ENCODE results near the gene GNAI3.
A peak's percentile ranks its signal among the peaks of the same experiment; 100 is the strongest.

The GNAI3 gene

GRCh38 chr1:109634771-109635750 lies 86.6 kb downstream of the GNAI3 start:
- Histone ChIP-seq H4K91ac (ENCODE audit: low read depth, low read length, poor library complexity) (no peak overlapping the region), H3K36me3 (replicated peaks in 1 of 2; ENCODE audit: control insufficient read depth in 2 of 2, insufficient read depth in 2 of 2, low read length in 2 of 2) (peaks cover 11 to 19% of the 10 kb centered on the region in 2 donors), H3K23ac (ENCODE audit: low read depth, low read length, poor library complexity) (no peak overlapping the region), H3K27ac (replicated peaks; ENCODE audit: low read length) (no peak overlapping the region), H3K79me1 (ENCODE audit: low read depth, low read length) (peaks cover 1% of the 10 kb centered on the region), H2BK5ac (ENCODE audit: low read length) (no peak overlapping the region), H3K4me1 (ENCODE audit: control insufficient read depth in 2 of 2, insufficient read depth in 1 of 2, low read depth in 1 of 2, low read length in 2 of 2) (peaks cover 6 to 17% of the 10 kb centered on the region in 2 donors), H2BK15ac (ENCODE audit: low read length) (no peak overlapping the region), H3K18ac (ENCODE audit: low read length) (no peak overlapping the region), H3K4ac (ENCODE audit: low read length) (no peak overlapping the region), H2AFZ (ENCODE audit: low read length) (no peak overlapping the region), H3K9me3 (replicated peaks in 1 of 2; ENCODE audit: control insufficient read depth in 2 of 2, insufficient read depth in 1 of 2, low read depth in 1 of 2, low read length in 2 of 2) (no peaks in the 10 kb centered on the region), H3K27me3 (ENCODE audit: control insufficient read depth in 3 of 3, insufficient read depth in 3 of 3, low read depth in 1 of 3, low read length in 3 of 3) (no peaks in the 10 kb centered on the region), H3K4me3 (ENCODE audit: low read length in 2 of 2) (no peak overlapping the region), H2BK12ac (ENCODE audit: low read length) (no peak overlapping the region), H2AK5ac (ENCODE audit: low read depth, low read length) (no peak overlapping the region), H4K8ac (ENCODE audit: low read depth, low read length) (peak overlapping the region; percentile 25), H2BK120ac (ENCODE audit: low read depth, low read length) (no peak overlapping the region), H3K14ac (ENCODE audit: low read length) (no peak overlapping the region), H3K4me2 (ENCODE audit: insufficient read depth, low read length, poor library complexity, severe bottlenecking) (no peak overlapping the region), H3K9ac (ENCODE audit: low read depth, low read length, poor library complexity) (no peak overlapping the region)
- no CpG with 5 or more reads among the region's 13 CpGs for WGBS, 2 donors (ENCODE audit: extremely low coverage in 2 of 2, insufficient read length in 2 of 2, insufficient replicate concordance in 1 of 2)
- DNase-seq (ENCODE audit: low spot score) = no peak

- H4K8ac ChIP-seq (ENCODE audit: low read depth, low read length) = no peak overlapping the region
- peak overlapping the region; percentile 40 for H2AFZ ChIP-seq (ENCODE audit: low read length)
- no CpG with 5 or more reads among the region's 2 CpGs for WGBS, 2 donors (ENCODE audit: extremely low coverage in 2 of 2, insufficient read length in 2 of 2, insufficient replicate concordance in 1 of 2)
- no peak overlapping the region for H3K23ac ChIP-seq (ENCODE audit: low read depth, low read length, poor library complexity)
- H3K9ac ChIP-seq (ENCODE audit: low read depth, low read length, poor library complexity) = no peak overlapping the region
- no peak overlapping the region for H4K91ac ChIP-seq (ENCODE audit: low read depth, low read length, poor library complexity)
- no peaks in the 10 kb centered on the region for H3K9me3 ChIP-seq (replicated peaks in 1 of 2; ENCODE audit: control insufficient read depth in 2 of 2, insufficient read depth in 1 of 2, low read depth in 1 of 2, low read length in 2 of 2)
- H3K36me3 ChIP-seq (replicated peaks in 1 of 2; ENCODE audit: control insufficient read depth in 2 of 2, insufficient read depth in 2 of 2, low read length in 2 of 2) = peaks cover 6 to 13% of the 10 kb centered on the region in 2 donors
- H3K4me3 ChIP-seq (ENCODE audit: low read length in 2 of 2) = no peak overlapping the region
- no peak overlapping the region for H3K27ac ChIP-seq (replicated peaks; ENCODE audit: low read length)
- H3K4ac ChIP-seq (ENCODE audit: low read length) = no peak overlapping the region
- H3K18ac ChIP-seq (ENCODE audit: low read length) = no peak overlapping the region
- DNase-seq (ENCODE audit: low spot score) = no peak
- no peak overlapping the region for H2AK5ac ChIP-seq (ENCODE audit: low read depth, low read length)
- H2BK5ac ChIP-seq (ENCODE audit: low read length) = no peak overlapping the region
- no peak overlapping the region for H3K4me2 ChIP-seq (ENCODE audit: insufficient read depth, low read length, poor library complexity, severe bottlenecking)
- H3K4me1 ChIP-seq (ENCODE audit: control insufficient read depth in 2 of 2, insufficient read depth in 1 of 2, low read depth in 1 of 2, low read length in 2 of 2) = peaks cover 6 to 17% of the 10 kb centered on the region in 2 donors
- no peaks in the 10 kb centered on the region for H3K27me3 ChIP-seq (ENCODE audit: control insufficient read depth in 3 of 3, insufficient read depth in 3 of 3, low read depth in 1 of 3, low read length in 3 of 3)
- no peak overlapping the region for H3K14ac ChIP-seq (ENCODE audit: low read length)
- H2BK120ac ChIP-seq (ENCODE audit: low read depth, low read length) = no peak overlapping the region
- H3K79me1 ChIP-seq (ENCODE audit: low read depth, low read length) = peaks cover 1% of the 10 kb centered on the region
- no peak overlapping the region for H2BK15ac ChIP-seq (ENCODE audit: low read length)
- H2BK12ac ChIP-seq (ENCODE audit: low read length) = peak overlapping the region; percentile 18
Observed at GRCh38 chr1:109635862-109636200, 87.4 kb downstream of the GNAI3 start.

GRCh38 chr1:109636201-109636952 lies 88.0 kb downstream of the GNAI3 start:
- Histone ChIP-seq H3K4me3 (ENCODE audit: low read length in 2 of 2) (no peak overlapping the region), H3K27me3 (ENCODE audit: control insufficient read depth in 3 of 3, insufficient read depth in 3 of 3, low read depth in 1 of 3, low read length in 3 of 3) (peaks cover 0 to 4% (median 0%) of the 10 kb centered on the region in 3 experiments), H2AFZ (ENCODE audit: low read length) (peak overlapping the region; percentile 46), H2BK5ac (ENCODE audit: low read length) (no peak overlapping the region), H4K91ac (ENCODE audit: low read depth, low read length, poor library complexity) (no peak overlapping the region), H3K18ac (ENCODE audit: low read length) (no peak overlapping the region), H3K4ac (ENCODE audit: low read length) (no peak overlapping the region), H3K9me3 (replicated peaks in 1 of 2; ENCODE audit: control insufficient read depth in 2 of 2, insufficient read depth in 1 of 2, low read depth in 1 of 2, low read length in 2 of 2) (no peaks in the 10 kb centered on the region), H3K4me1 (ENCODE audit: control insufficient read depth in 2 of 2, insufficient read depth in 1 of 2, low read depth in 1 of 2, low read length in 2 of 2) (peaks cover 6 to 17% of the 10 kb centered on the region in 2 donors), H3K27ac (replicated peaks; ENCODE audit: low read length) (no peak overlapping the region), H2AK5ac (ENCODE audit: low read depth, low read length) (no peak overlapping the region), H3K23ac (ENCODE audit: low read depth, low read length, poor library complexity) (no peak overlapping the region), H2BK12ac (ENCODE audit: low read length) (peak overlapping the region; percentile 18), H3K36me3 (replicated peaks in 1 of 2; ENCODE audit: control insufficient read depth in 2 of 2, insufficient read depth in 2 of 2, low read length in 2 of 2) (peaks cover 2 to 8% of the 10 kb centered on the region in 2 donors), H3K9ac (ENCODE audit: low read depth, low read length, poor library complexity) (no peak overlapping the region), H3K4me2 (ENCODE audit: insufficient read depth, low read length, poor library complexity, severe bottlenecking) (no peak overlapping the region), H4K8ac (ENCODE audit: low read depth, low read length) (no peak overlapping the region), H3K79me1 (ENCODE audit: low read depth, low read length) (peaks cover 1% of the 10 kb centered on the region), H2BK120ac (ENCODE audit: low read depth, low read length) (no peak overlapping the region), H3K14ac (ENCODE audit: low read length) (no peak overlapping the region), H2BK15ac (ENCODE audit: low read length) (no peak overlapping the region)
- WGBS, 2 donors (ENCODE audit: extremely low coverage in 2 of 2, insufficient read length in 2 of 2, insufficient replicate concordance in 1 of 2) = no CpG with 5 or more reads among the region's 9 CpGs
- no peak for DNase-seq (ENCODE audit: low spot score)

GRCh38 chr1:109637446-109637845 lies 89.0 kb downstream of the GNAI3 start:
- H3K4me2 ChIP-seq (ENCODE audit: insufficient read depth, low read length, poor library complexity, severe bottlenecking) = no peak overlapping the region
- no CpG with 5 or more reads among the region's 7 CpGs for WGBS, 2 donors (ENCODE audit: extremely low coverage in 2 of 2, insufficient read length in 2 of 2, insufficient replicate concordance in 1 of 2)
- H3K4me1 ChIP-seq (ENCODE audit: control insufficient read depth in 2 of 2, insufficient read depth in 1 of 2, low read depth in 1 of 2, low read length in 2 of 2) = peaks cover 6 to 12% of the 10 kb centered on the region in 2 donors
- H3K23ac ChIP-seq (ENCODE audit: low read depth, low read length, poor library complexity) = no peak overlapping the region
- no peak overlapping the region for H2AK5ac ChIP-seq (ENCODE audit: low read depth, low read length)
- no peak overlapping the region for H3K4me3 ChIP-seq (ENCODE audit: low read length in 2 of 2)
- peaks cover 0 to 6% (median 0%) of the 10 kb centered on the region in 3 experiments for H3K27me3 ChIP-seq (ENCODE audit: control insufficient read depth in 3 of 3, insufficient read depth in 3 of 3, low read depth in 1 of 3, low read length in 3 of 3)
- H3K18ac ChIP-seq (ENCODE audit: low read length) = no peak overlapping the region
- H3K36me3 ChIP-seq (replicated peaks in 1 of 2; ENCODE audit: control insufficient read depth in 2 of 2, insufficient read depth in 2 of 2, low read length in 2 of 2) = no peaks in the 10 kb centered on the region
- H2BK120ac ChIP-seq (ENCODE audit: low read depth, low read length) = no peak overlapping the region
- H3K14ac ChIP-seq (ENCODE audit: low read length) = no peak overlapping the region
- H2BK12ac ChIP-seq (ENCODE audit: low read length) = no peak overlapping the region
- H3K79me1 ChIP-seq (ENCODE audit: low read depth, low read length) = peaks cover 1% of the 10 kb centered on the region
- H4K8ac ChIP-seq (ENCODE audit: low read depth, low read length) = no peak overlapping the region
- H3K27ac ChIP-seq (replicated peaks; ENCODE audit: low read length) = no peak overlapping the region
- DNase-seq (ENCODE audit: low spot score) = no peak
- no peak overlapping the region for H2AFZ ChIP-seq (ENCODE audit: low read length)
- no peak overlapping the region for H3K4ac ChIP-seq (ENCODE audit: low read length)
- no peak overlapping the region for H2BK15ac ChIP-seq (ENCODE audit: low read length)
- H3K9ac ChIP-seq (ENCODE audit: low read depth, low read length, poor library complexity) = no peak overlapping the region
- no peak overlapping the region for H4K91ac ChIP-seq (ENCODE audit: low read depth, low read length, poor library complexity)
- H2BK5ac ChIP-seq (ENCODE audit: low read length) = no peak overlapping the region
- H3K9me3 ChIP-seq (replicated peaks in 1 of 2; ENCODE audit: control insufficient read depth in 2 of 2, insufficient read depth in 1 of 2, low read depth in 1 of 2, low read length in 2 of 2) = no peaks in the 10 kb centered on the region
